Measurements from ENCODE around the gene KIAA0319L.

Gene KIAA0319L

GRCh38 chr1:35447278-35447677 is 109.9 kb downstream of the KIAA0319L start:
- DNase-seq (ENCODE audit: low read depth in 2 of 2): no peak

GRCh38 chr1:35444519-35444774 is 112.8 kb downstream of the KIAA0319L start:
- DNase-seq (ENCODE audit: low read depth in 2 of 2): no peak

GRCh38 chr1:35443768-35444518 is 113.3 kb downstream of the KIAA0319L start:
- no peak for DNase-seq (ENCODE audit: low read depth in 2 of 2)

GRCh38 chr1:35442734-35443133 is 114.5 kb downstream of the KIAA0319L start:
- no peak for DNase-seq (ENCODE audit: low read depth in 2 of 2)

- DNase-seq (ENCODE audit: low read depth in 2 of 2): no peak
These were observed 115.2 kb downstream of the KIAA0319L start for GRCh38 chr1:35441926-35442579.

GRCh38 chr1:35439626-35440025 is 117.6 kb downstream of the KIAA0319L start:
- no peak for DNase-seq (ENCODE audit: low read depth in 2 of 2)

GRCh38 chr1:35437200-35437599 is 120.0 kb downstream of the KIAA0319L start:
- no peak for DNase-seq (ENCODE audit: low read depth in 2 of 2)

GRCh38 chr1:35436078-35436477 is 121.1 kb downstream of the KIAA0319L start:
- DNase-seq (ENCODE audit: low read depth in 2 of 2): no peak

GRCh38 chr1:35434703-35435102 is 122.5 kb downstream of the KIAA0319L start:
- DNase-seq (ENCODE audit: low read depth in 2 of 2): no peak

- DNase-seq (ENCODE audit: low read depth in 2 of 2): no peak
These were observed 123.5 kb downstream of the KIAA0319L start for GRCh38 chr1:35433714-35434113.

- DNase-seq (ENCODE audit: low read depth in 2 of 2): no peak
These were observed 125.0 kb downstream of the KIAA0319L start for GRCh38 chr1:35432231-35432630.

GRCh38 chr1:35431173-35431599 is 126.0 kb downstream of the KIAA0319L start:
- DNase-seq (ENCODE audit: low read depth in 2 of 2): no peak

- no peak for DNase-seq (ENCODE audit: low read depth in 2 of 2)
These were observed 126.4 kb downstream of the KIAA0319L start for GRCh38 chr1:35430762-35431161.

GRCh38 chr1:35428360-35428759 is 128.8 kb downstream of the KIAA0319L start:
- DNase-seq (ENCODE audit: low read depth in 2 of 2): no peak

- DNase-seq (ENCODE audit: low read depth in 2 of 2): no peak
These were observed 131.1 kb downstream of the KIAA0319L start for GRCh38 chr1:35426097-35426586.

- no peak for DNase-seq (ENCODE audit: low read depth in 2 of 2)
These were observed 148.3 kb downstream of the KIAA0319L start for GRCh38 chr1:35408925-35409324.

- no peak for DNase-seq (ENCODE audit: low read depth in 2 of 2)
These were observed 149.5 kb downstream of the KIAA0319L start for GRCh38 chr1:35407743-35408142.

- DNase-seq (ENCODE audit: low read depth in 2 of 2): no peak
These were observed 151.1 kb downstream of the KIAA0319L start for GRCh38 chr1:35406103-35406502.

- DNase-seq (ENCODE audit: low read depth in 2 of 2): no peak
These were observed 156.2 kb downstream of the KIAA0319L start for GRCh38 chr1:35401049-35401448.

GRCh38 chr1:35398739-35399138 is 158.5 kb downstream of the KIAA0319L start:
- no peak for DNase-seq (ENCODE audit: low read depth in 2 of 2)

GRCh38 chr1:35394386-35394785 is 162.8 kb downstream of the KIAA0319L start:
- no peak for DNase-seq (ENCODE audit: low read depth in 2 of 2)

- no peak for DNase-seq (ENCODE audit: low read depth in 2 of 2)
These were observed 166.4 kb downstream of the KIAA0319L start for GRCh38 chr1:35390600-35391494.
